ENCODE measurements around the gene LHX4.

LHX4 gene

GRCh38 chr1:180256341-180257027 lies 26.4 kb downstream of the LHX4 start:
- in situ Hi-C loops (cut with HindIII; ENCODE audit: low sequenced_read_pairs): no loop called here
- TF ChIP-seq CTCF (IDR thresholded peaks at IDR 0.05; ENCODE audit: low read depth, low read length): no peak
- DNase-seq (ENCODE audit: low read depth, low spot score): no peak
- H3K4me3 ChIP-seq (ENCODE audit: low read depth, low read length): no peak overlapping the region

GRCh38 chr1:180257028-180257386 lies 26.9 kb downstream of the LHX4 start:
- no peak for DNase-seq (ENCODE audit: low read depth, low spot score)
- in situ Hi-C loops (cut with HindIII; ENCODE audit: low sequenced_read_pairs): no loop called here
- TF ChIP-seq CTCF (IDR thresholded peaks at IDR 0.05; ENCODE audit: low read depth, low read length): no peak
- no peak overlapping the region for H3K4me3 ChIP-seq (ENCODE audit: low read depth, low read length)

- no peak overlapping the region for H3K4me3 ChIP-seq (ENCODE audit: low read depth, low read length)
- in situ Hi-C loops (cut with HindIII; ENCODE audit: low sequenced_read_pairs): no loop called here
- no peak for TF ChIP-seq CTCF (IDR thresholded peaks at IDR 0.05; ENCODE audit: low read depth, low read length)
- DNase-seq (ENCODE audit: low read depth, low spot score): no peak
Measured at GRCh38 chr1:180257486-180257885, 27.4 kb downstream of the LHX4 start.

- no peak for TF ChIP-seq CTCF (IDR thresholded peaks at IDR 0.05; ENCODE audit: low read depth, low read length)
- in situ Hi-C loops (cut with HindIII; ENCODE audit: low sequenced_read_pairs): no loop called here
- no peak for DNase-seq (ENCODE audit: low read depth, low spot score)
- no peak overlapping the region for H3K4me3 ChIP-seq (ENCODE audit: low read depth, low read length)
Measured at GRCh38 chr1:180258290-180258689, 28.2 kb downstream of the LHX4 start.

GRCh38 chr1:180258935-180259334 lies 28.9 kb downstream of the LHX4 start:
- no peak overlapping the region for H3K4me3 ChIP-seq (ENCODE audit: low read depth, low read length)
- in situ Hi-C loops (cut with HindIII; ENCODE audit: low sequenced_read_pairs): no loop called here
- DNase-seq (ENCODE audit: low read depth, low spot score): no peak
- no peak for TF ChIP-seq CTCF (IDR thresholded peaks at IDR 0.05; ENCODE audit: low read depth, low read length)

- no peak for TF ChIP-seq CTCF (IDR thresholded peaks at IDR 0.05; ENCODE audit: low read depth, low read length)
- in situ Hi-C loops (cut with HindIII; ENCODE audit: low sequenced_read_pairs): no loop called here
- DNase-seq (ENCODE audit: low read depth, low spot score): no peak
- H3K4me3 ChIP-seq (ENCODE audit: low read depth, low read length): no peak overlapping the region
Measured at GRCh38 chr1:180259431-180260338, 29.6 kb downstream of the LHX4 start.
